B cell (primary cell): ENCODE results near the gene SLFN11.

Experiments used
- EZH2 ChIP-seq: IDR thresholded peaks from 2 replicates; pipeline ENCODE4 v1.6.1; 2012; ENCODE audit warnings: borderline replicate concordance, low read depth, mild to moderate bottlenecking, moderate library complexity, low read length; ENCODE audit not compliant: insufficient read depth, poor library complexity, severe bottlenecking
- TF ChIP-seq, protein P1 (sequence below): fragments of 200-600 bp; IDR thresholded peaks from one replicate; pipeline ENCODE4 v1.8.0; 2022; ENCODE audit warnings: antibody characterized with exemption, mild to moderate bottlenecking

GRCh38 chr17:35377706-35378105, 4.3 kb upstream of the SLFN11 start:
- TF ChIP-seq, protein P1, sequence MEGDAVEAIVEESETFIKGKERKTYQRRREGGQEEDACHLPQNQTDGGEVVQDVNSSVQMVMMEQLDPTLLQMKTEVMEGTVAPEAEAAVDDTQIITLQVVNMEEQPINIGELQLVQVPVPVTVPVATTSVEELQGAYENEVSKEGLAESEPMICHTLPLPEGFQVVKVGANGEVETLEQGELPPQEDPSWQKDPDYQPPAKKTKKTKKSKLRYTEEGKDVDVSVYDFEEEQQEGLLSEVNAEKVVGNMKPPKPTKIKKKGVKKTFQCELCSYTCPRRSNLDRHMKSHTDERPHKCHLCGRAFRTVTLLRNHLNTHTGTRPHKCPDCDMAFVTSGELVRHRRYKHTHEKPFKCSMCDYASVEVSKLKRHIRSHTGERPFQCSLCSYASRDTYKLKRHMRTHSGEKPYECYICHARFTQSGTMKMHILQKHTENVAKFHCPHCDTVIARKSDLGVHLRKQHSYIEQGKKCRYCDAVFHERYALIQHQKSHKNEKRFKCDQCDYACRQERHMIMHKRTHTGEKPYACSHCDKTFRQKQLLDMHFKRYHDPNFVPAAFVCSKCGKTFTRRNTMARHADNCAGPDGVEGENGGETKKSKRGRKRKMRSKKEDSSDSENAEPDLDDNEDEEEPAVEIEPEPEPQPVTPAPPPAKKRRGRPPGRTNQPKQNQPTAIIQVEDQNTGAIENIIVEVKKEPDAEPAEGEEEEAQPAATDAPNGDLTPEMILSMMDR = no peak
- no peak for TF ChIP-seq EZH2
